ENCODE measurements around the gene DCUN1D2. TPM values are rescaled to one million over a fixed set of nuclear protein-coding genes. Genes with fewer than 3 reads are reported as not detected.

The DCUN1D2 gene
- total RNA-seq, 2 donors from 2014 or later: 18.5 to 24.4 TPM

DNA sequence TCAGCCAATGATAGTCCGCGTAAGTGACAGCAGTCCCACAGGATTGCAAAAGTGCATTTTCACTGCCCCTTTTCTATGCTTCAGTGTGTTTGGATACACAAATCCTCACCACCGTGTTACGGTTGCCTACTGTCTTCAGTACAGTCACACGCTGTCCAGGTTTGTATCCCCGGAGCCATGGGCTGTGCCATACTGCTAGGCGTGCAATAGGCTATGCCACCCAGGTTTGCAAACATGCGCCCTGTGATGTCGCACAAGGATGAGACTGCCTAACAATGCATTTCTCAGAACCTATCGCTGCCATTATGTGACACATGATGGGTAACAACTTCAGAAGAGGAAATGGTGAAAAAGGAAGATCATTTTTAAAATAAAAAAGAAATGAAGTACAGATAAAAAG, 20.4 kb downstream of the DCUN1D2 start:
- H3K36me3 Mint-ChIP-seq (ENCODE audit: low read depth): peaks cover 40% of the 10 kb centered on the region
- no peaks in the 10 kb centered on the region for H3K4me1 Mint-ChIP-seq
- H3K27me3 Mint-ChIP-seq: no peaks in the 10 kb centered on the region
- H3K9me3 Mint-ChIP-seq: no peaks in the 10 kb centered on the region
- no peak overlapping the region for H3K4me3 Mint-ChIP-seq
- H3K27ac Mint-ChIP-seq: peak overlapping the region; percentile 41
- ATAC-seq (replicated peaks): no peak

DNA sequence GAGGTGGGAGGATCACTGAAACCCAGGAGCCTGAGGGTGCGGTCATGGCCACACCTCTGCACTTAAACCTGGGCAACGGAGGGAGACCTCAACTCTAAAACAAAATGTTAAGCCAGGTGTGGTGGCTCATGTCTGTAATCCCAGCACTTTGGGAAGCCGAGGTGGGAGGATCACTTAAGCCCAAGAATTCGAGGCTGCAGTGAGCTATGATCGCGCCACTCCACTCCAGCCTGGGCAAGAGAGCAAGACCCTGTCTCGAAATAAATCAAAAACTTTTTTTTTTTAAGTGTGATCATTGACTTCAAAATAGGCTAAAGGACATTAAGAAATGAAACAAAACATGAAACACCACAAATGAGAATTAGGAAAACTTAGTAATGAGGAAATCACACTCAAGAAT, 20.9 kb downstream of the DCUN1D2 start:
- H3K4me1 Mint-ChIP-seq: no peaks in the 10 kb centered on the region
- no peak for ATAC-seq (replicated peaks)
- peaks cover 35% of the 10 kb centered on the region for H3K36me3 Mint-ChIP-seq (ENCODE audit: low read depth)
- no peak overlapping the region for H3K27ac Mint-ChIP-seq
- H3K4me3 Mint-ChIP-seq: no peak overlapping the region
- H3K9me3 Mint-ChIP-seq: no peaks in the 10 kb centered on the region
- H3K27me3 Mint-ChIP-seq: no peaks in the 10 kb centered on the region

DNA sequence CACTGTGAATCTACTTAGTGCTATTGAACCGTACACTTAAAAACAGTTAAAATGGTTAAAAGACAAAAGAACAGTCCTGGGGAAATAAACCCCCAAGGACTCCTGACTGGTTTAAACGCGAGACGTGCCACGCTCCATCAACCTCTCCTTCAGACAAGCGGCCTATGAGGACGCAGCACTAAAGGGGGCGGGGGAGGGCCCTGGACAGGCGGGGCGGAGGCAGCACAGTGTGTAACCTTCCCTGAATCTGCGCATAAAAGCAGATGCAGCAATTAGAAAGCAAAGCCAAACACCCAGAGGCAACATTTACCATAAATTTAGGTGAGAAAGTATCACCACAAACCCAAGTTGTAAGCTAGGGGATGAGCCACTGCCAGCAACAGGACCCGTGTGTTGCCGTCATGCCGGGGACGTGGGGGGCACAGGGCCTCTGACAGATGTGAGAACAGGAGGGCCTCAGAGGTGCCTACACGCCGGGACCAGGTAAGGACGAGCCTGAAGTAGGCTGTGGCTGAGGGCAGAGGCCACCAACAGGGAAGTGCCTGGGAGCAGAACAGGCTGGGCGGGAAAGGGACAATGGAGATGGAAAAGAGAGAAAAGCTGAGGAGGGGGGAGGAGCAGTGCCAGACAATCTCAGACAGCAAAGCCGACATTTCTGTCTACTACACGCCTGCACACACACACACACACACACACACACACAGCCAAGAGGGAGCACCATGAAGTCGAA, 21.9 kb downstream of the DCUN1D2 start:
- no peak overlapping the region for H3K27ac Mint-ChIP-seq
- H3K4me3 Mint-ChIP-seq: no peak overlapping the region
- ATAC-seq (replicated peaks): no peak
- H3K36me3 Mint-ChIP-seq (ENCODE audit: low read depth): peaks cover 25% of the 10 kb centered on the region
- H3K9me3 Mint-ChIP-seq: no peaks in the 10 kb centered on the region
- no peaks in the 10 kb centered on the region for H3K27me3 Mint-ChIP-seq
- H3K4me1 Mint-ChIP-seq: peaks cover 2% of the 10 kb centered on the region

DNA sequence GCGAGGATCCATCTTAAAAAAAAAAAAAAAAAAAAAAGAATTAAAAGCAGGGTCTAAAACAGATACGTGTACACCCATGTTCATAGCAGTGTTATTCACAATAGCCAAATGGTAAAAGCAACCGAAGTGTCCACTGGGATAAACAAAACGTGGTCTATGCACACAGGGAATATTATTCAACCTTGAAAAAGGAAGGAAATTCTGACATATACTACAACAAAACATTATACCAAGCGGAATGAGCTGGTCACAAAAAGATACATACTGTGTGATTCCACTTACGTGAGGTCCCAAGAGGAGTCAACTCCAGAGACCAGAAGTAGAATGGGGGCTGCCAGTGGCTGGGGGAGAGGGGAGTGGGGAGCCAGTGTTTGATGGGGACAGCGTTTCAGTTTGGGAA, 22.5 kb downstream of the DCUN1D2 start:
- Mint-ChIP-seq H3K36me3 (ENCODE audit: low read depth) (peaks cover 24% of the 10 kb centered on the region), H3K4me3 (no peak overlapping the region), H3K4me1 (peaks cover 6% of the 10 kb centered on the region), H3K9me3 (no peaks in the 10 kb centered on the region), H3K27ac (no peak overlapping the region), H3K27me3 (no peaks in the 10 kb centered on the region)
- no peak for ATAC-seq (replicated peaks)

DNA sequence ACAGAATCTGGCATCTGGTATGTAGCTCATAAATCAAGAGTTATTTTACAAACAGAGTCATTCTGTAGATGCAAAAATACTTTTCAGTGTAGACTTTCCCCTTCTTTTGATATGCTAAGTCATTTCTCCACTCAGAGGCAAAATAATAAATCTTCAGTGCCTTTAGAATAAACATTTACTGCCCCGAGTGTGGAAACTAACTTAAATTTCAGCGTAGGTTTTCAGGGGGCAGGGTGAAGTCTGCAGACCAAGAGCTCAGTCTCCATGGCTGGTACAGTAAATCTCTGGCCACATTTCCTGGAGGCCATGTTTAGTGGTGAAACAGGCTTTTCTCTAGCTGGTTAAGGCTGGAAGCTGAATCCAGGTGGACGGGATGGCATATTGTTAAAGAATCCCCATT, 24.1 kb downstream of the DCUN1D2 start:
- H3K36me3 Mint-ChIP-seq (ENCODE audit: low read depth): peaks cover 33% of the 10 kb centered on the region
- H3K4me3 Mint-ChIP-seq: no peak overlapping the region
- no peak overlapping the region for H3K27ac Mint-ChIP-seq
- H3K27me3 Mint-ChIP-seq: no peaks in the 10 kb centered on the region
- no peaks in the 10 kb centered on the region for H3K9me3 Mint-ChIP-seq
- ATAC-seq (replicated peaks): no peak
- peaks cover 6% of the 10 kb centered on the region for H3K4me1 Mint-ChIP-seq

DNA sequence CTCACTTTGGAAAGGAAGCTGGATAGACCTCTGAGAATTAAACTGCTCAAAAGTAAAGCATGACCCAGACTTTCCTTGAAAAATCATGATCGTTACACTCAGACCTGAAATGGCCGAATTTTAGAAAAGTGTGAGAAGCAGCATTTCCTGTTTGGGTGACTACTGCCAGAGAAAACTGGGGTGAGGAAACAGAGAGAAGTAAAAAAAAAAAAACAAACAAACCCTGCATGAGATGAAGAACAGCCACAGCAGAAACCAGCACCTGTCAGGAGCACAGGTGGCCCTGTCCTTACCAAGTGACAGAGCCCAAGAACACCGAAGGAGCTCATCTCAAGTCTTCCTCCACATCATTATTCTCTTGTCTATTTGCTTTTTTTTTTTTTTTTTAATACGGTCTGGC, 25.2 kb downstream of the DCUN1D2 start:
- Mint-ChIP-seq H3K27ac (no peak overlapping the region), H3K9me3 (no peaks in the 10 kb centered on the region), H3K4me3 (no peak overlapping the region), H3K4me1 (peaks cover 6% of the 10 kb centered on the region), H3K36me3 (ENCODE audit: low read depth) (peaks cover 42% of the 10 kb centered on the region), H3K27me3 (no peaks in the 10 kb centered on the region)
- no peak for ATAC-seq (replicated peaks)

DNA sequence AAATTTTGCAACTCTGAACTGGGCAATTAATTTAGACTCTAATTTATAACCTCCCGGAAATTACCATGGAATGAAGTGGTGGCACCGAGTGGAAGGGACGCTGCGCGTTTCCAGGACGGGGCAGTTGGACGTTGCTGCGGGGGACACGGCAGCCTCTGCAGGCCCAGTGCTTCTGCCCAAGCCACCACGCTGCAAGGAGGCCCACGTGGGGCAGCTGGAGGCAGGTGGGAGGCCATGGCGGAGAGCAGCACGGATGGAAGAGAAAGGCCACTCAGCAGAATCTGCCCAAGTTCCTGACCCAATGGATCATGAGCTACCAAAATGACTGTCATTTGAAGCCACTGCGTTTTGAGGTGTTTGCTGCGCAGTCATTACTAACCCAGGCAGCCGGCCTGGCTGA, 26.0 kb downstream of the DCUN1D2 start:
- Mint-ChIP-seq H3K9me3 (no peaks in the 10 kb centered on the region), H3K4me1 (peaks cover 6% of the 10 kb centered on the region), H3K4me3 (no peak overlapping the region), H3K27ac (peak overlapping the region; percentile 38), H3K36me3 (ENCODE audit: low read depth) (peaks cover 50% of the 10 kb centered on the region), H3K27me3 (no peaks in the 10 kb centered on the region)
- ATAC-seq (replicated peaks): no peak

DNA sequence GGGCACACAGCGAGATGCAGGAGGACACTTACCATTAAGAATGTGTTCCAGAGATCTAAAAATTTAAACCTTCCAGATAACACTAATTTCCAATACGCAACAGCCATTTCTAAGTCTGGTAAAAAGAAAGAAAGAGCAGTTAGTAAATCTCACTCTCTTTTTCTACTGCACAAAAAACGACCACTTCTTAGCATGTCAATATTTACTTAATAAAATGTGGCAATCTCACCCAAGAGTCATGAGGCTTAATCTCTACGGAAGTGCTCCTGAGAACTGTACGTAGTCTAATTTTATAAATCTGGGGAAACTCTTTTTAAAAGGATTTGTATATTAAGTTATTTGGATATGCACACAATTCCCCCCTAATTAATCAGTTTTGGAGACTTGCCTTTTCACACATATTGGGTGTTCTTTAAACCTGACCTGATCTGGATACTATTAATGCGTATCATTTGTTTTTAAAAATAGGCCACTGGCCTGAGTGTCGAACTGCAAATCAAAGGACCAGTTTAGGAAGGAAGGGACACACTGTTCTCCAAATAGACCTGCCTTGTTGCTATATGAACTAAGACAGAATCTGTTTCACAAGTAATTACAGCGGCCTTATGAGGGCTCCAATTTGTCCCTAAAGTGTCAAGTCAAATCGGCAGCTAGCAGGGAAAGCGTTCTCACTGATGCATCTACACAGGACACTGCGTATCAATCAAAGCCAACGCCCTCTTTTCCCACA, 29.3 kb downstream of the DCUN1D2 start:
- no peak for ATAC-seq (replicated peaks)
- no peaks in the 10 kb centered on the region for H3K9me3 Mint-ChIP-seq
- H3K36me3 Mint-ChIP-seq (ENCODE audit: low read depth): peaks cover 61% of the 10 kb centered on the region
- no peak overlapping the region for H3K4me3 Mint-ChIP-seq
- peaks cover 6% of the 10 kb centered on the region for H3K4me1 Mint-ChIP-seq
- H3K27me3 Mint-ChIP-seq: no peaks in the 10 kb centered on the region
- H3K27ac Mint-ChIP-seq: no peak overlapping the region

DNA sequence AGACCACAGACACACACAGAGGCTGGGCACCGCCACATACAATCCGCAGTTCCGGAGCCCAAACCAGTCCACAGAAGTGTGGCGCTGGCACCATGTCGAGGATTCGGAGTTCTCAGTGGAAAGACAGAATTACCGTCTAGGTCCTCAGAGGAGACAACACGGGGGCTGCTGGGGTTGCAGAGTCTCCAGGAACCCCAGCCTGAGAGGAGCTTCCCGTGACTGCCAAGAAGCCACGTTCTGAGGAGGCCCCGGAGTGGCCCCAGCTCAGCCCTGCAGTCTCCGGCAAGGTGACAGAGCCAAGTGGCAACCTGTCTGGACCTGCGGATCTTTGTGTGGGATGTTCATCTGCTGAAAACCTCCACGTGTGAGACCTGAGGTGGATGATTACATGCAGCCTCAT, 29.9 kb downstream of the DCUN1D2 start:
- no peak overlapping the region for H3K27ac Mint-ChIP-seq
- no peaks in the 10 kb centered on the region for H3K27me3 Mint-ChIP-seq
- ATAC-seq (replicated peaks): no peak
- H3K36me3 Mint-ChIP-seq (ENCODE audit: low read depth): peaks cover 66% of the 10 kb centered on the region
- peaks cover 6% of the 10 kb centered on the region for H3K4me1 Mint-ChIP-seq
- no peak overlapping the region for H3K4me3 Mint-ChIP-seq
- no peaks in the 10 kb centered on the region for H3K9me3 Mint-ChIP-seq

DNA sequence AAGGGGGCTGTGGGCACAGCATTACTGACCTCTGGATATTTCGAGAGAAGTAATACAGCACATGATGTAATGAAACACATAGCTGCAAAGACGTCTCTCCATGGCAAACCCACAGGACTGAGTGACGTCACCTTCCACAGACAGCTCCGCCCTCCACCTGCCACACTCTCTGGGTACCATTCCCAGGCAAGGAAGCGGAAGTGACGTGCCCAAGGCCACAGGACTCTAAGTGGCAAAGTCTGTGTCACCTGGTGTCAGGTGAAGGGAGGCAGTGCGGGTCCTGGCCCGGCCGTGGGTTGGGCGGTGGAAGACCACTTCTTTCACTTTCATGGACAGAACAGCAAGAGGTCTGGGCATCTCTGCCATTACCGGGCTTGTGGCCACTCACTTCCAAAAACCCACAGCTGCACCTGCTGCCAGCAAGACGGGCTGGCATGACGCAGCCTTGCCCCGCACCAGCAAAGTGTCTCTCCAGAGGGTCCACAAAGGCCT, 30.4 kb downstream of the DCUN1D2 start:
- ATAC-seq (replicated peaks): no peak
- Mint-ChIP-seq H3K4me1 (peaks cover 6% of the 10 kb centered on the region), H3K9me3 (no peaks in the 10 kb centered on the region)

DNA sequence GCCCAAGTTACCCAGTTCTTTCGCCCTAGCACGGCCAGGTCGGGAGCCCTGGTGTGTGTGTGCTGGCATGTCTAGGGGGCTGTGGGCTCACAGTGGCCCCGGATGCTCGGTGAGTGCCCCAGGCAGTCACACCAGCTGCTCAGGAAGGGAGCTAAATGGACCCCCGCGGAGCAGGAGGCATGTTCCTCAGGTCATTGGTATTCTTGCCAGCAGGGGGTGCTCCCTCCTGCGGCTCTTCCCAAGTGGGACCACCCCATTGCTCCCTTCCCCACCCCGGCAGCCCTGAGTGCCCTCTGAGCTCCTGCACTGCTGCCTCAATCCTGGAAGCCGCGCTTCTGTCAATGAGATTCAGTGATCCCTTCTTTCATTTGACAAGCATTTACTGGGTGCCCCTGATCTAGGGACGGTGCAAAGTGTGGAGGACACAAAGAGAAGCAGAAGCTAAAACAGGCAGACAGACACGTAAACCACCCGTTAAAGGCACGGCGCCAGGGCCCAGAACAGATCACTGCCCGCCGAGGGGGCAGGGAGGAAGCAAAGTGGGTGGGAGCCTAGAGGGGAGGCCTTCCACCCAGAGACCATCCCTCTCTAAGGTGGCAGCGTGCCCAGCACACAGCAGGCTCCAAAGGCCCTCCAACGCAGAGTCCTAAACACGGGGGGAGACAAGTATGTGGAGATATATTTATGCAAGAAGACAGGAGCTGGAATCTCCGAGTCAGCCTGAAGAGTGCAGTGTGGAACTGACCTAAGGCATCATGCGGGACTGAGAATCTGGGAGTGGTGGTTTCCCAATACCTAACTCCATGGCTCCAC, 32.1 kb downstream of the DCUN1D2 start:
- H3K36me3 Mint-ChIP-seq (ENCODE audit: low read depth): peaks cover 78% of the 10 kb centered on the region
- no peaks in the 10 kb centered on the region for H3K9me3 Mint-ChIP-seq
- no peak for ATAC-seq (replicated peaks)
- H3K4me3 Mint-ChIP-seq: no peak overlapping the region
- no peaks in the 10 kb centered on the region for H3K27me3 Mint-ChIP-seq
- no peak overlapping the region for H3K27ac Mint-ChIP-seq
- H3K4me1 Mint-ChIP-seq: peaks cover 2% of the 10 kb centered on the region

More for the DNA sequence above, 30.4 kb downstream of the DCUN1D2 start:
- Mint-ChIP-seq H3K27me3 (no peaks in the 10 kb centered on the region), H3K27ac (no peak overlapping the region), H3K36me3 (ENCODE audit: low read depth) (peaks cover 70% of the 10 kb centered on the region), H3K4me3 (no peak overlapping the region)

DNA sequence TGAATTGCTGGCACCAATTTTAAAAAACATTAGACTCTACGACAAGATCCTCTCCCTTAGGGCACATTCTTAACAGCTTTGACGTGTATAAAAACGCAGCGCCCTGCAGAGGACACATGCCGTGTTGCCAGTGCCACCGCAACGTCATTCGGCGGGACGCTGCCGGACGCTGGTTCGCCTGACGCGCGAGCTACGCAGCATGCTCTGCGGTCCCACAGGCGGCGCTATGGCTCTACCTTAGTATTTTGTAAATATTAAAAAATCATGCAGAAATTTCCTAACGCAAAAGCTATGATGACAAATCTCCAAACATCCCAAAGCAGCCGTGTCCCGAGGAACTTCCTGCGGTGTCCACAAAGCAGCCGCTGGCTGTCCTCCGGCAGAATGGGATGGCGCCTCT, 33.0 kb downstream of the DCUN1D2 start:
- peaks cover 74% of the 10 kb centered on the region for H3K36me3 Mint-ChIP-seq (ENCODE audit: low read depth)

DNA sequence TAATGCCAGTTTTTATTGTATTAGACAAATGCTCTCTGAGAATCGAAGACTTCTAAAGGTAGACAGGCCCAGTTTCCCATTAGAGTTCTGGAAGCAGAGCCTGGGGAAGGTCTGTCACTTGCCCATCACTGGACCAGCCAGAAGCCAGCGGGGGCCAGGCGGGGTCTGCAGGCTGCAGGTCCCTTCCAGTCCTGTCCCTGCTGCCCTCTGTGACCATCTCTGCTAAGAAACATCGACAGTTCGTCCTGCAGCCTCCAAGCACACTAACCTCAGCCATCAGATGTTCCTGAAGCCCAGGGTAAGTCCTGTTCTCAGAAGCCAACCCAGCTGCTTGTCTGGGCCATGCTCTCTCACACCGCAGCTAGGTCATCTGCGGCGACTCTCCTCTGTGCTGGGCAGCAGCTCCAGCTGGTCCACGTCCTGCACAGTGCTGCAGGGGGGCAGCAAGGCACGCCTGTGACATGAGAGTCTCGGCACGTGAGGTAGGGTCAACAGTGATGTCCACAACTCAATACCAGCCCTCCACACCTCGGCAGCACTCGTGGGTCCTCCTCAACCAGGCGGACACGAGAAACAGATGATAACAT, 34.3 kb downstream of the DCUN1D2 start:
- H3K27ac Mint-ChIP-seq: no peak overlapping the region
- no peaks in the 10 kb centered on the region for H3K9me3 Mint-ChIP-seq
- no peaks in the 10 kb centered on the region for H3K4me1 Mint-ChIP-seq
- H3K36me3 Mint-ChIP-seq (ENCODE audit: low read depth): peaks cover 64% of the 10 kb centered on the region
- H3K4me3 Mint-ChIP-seq: no peak overlapping the region
- no peaks in the 10 kb centered on the region for H3K27me3 Mint-ChIP-seq
- no peak for ATAC-seq (replicated peaks)

More for the DNA sequence above, 33.0 kb downstream of the DCUN1D2 start:
- Mint-ChIP-seq H3K27ac (no peak overlapping the region), H3K9me3 (no peaks in the 10 kb centered on the region), H3K4me1 (no peaks in the 10 kb centered on the region), H3K27me3 (no peaks in the 10 kb centered on the region), H3K4me3 (no peak overlapping the region)
- no peak for ATAC-seq (replicated peaks)

DNA sequence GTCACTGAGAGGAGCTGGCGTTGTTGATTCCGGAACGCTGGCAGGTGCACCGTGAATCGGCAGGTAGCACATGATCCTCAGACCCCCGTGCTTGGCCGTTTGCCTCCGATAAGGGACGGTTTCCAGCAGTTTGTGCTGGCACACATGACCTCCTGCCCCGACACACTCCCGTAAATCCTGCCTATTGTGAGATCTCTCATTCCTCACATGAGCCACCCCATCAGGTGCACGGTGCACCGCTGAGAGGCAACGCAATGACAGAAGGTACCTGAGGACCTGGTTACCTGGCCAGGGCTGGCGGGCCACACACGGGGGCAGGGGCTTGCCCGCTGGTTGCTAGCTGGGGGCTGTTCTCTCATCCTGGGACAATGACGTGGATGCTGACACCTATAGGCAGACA, 35.1 kb downstream of the DCUN1D2 start:
- ATAC-seq (replicated peaks): no peak
- no peaks in the 10 kb centered on the region for H3K4me1 Mint-ChIP-seq
- peaks cover 56% of the 10 kb centered on the region for H3K36me3 Mint-ChIP-seq (ENCODE audit: low read depth)
- no peak overlapping the region for H3K4me3 Mint-ChIP-seq
- H3K9me3 Mint-ChIP-seq: no peaks in the 10 kb centered on the region
- no peak overlapping the region for H3K27ac Mint-ChIP-seq
- no peaks in the 10 kb centered on the region for H3K27me3 Mint-ChIP-seq
